Gastrocnemius medialis (tissue), 4 donors: ENCODE data around the gene SMIM1.

Experiments
- CTCF ChIP-seq, 5 experiments: fragments of 450-650 bp in 3 of 5; fragments of 200-600 bp in 2 of 5; sonication (generic) in 2 of 5; IDR thresholded peaks in 4 of 5; conservative IDR thresholded peaks in 1 of 5; 1 replicate in 4 of 5; 2 replicates in 1 of 5; pipeline ENCODE4 v1.5.1; 2016 to 2019; ENCODE audit warnings: antibody characterized with exemption in 5 of 5, mild to moderate bottlenecking in 3 of 5, moderate library complexity in 3 of 5
- POLR2A ChIP-seq, 2 donors: fragments of 450-650 bp; IDR thresholded peaks; one replicate each; pipeline ENCODE4 v1.6.1; 2017; ENCODE audit warnings: antibody characterized with exemption in 2 of 2, mild to moderate bottlenecking in 2 of 2, moderate library complexity in 2 of 2

DNA sequence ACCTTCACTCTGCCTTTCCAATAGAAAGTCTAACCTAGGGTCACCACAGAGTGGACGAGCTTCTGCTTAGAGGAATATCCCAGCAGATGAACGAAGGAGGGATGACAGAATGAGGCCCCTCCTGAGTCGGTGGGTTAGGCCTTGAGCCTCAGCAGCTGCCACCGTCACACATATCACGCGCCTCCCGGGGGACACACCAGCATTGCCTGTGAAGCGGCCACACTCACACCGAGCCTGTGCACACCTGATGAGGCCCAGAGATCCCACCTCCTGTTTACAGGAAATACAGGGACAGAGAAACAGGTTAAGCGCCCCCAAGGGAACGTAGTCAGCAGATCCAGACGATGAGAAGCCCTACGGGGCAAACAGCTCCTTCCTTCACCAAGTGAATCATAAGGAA, 48.9 kb downstream of the SMIM1 start:
- TF ChIP-seq CTCF (IDR thresholded peaks at IDR 0.05 in 4 of 5, conservative IDR thresholded peaks at IDR 0.05 in 1 of 5) (no peak), POLR2A (IDR thresholded peaks at IDR 0.05) (no peak)
